K562 (cell line): ENCODE results near the gene CRYBA1. TPM values are rescaled to one million over a fixed set of nuclear protein-coding genes. Genes with fewer than 3 reads are reported as not detected.

Experiments used
- TEAD4 ChIP-seq, 2 experiments: sonication (generic) in 1 of 2; formaldehyde crosslinking in 1 of 2; IDR thresholded peaks; 2 replicates each; pipeline versions ENCODE4 v1.6.1 to v1.8.0; 2012 to 2022; ENCODE audit warnings: borderline replicate concordance in 1 of 2, inconsistent platforms in 1 of 2, low read length in 1 of 2, mild to moderate bottlenecking in 1 of 2, missing genetic modification reagents in 1 of 2
- ZBTB12 ChIP-seq: fragments of 250-450 bp; sonication (Bioruptor Pico); IDR thresholded peaks from 2 replicates; pipeline ENCODE4 v1.4.0; 2020
- ZMIZ1 ChIP-seq, 2 experiments: fragments of 150-350 bp in 1 of 2; IDR thresholded peaks; 2 replicates each; pipeline ENCODE4 v1.6.1; 2012 to 2016; ENCODE audit warnings: low read depth in 2 of 2, low read length in 2 of 2, mild to moderate bottlenecking in 1 of 2, moderate library complexity in 1 of 2
- polyA plus RNA-seq, 8 experiments: library from polyadenylated mRNA; depleted of rRNA in 4 of 8; stranded (reverse) in 5 of 8; unstranded in 3 of 8; fragments of >200 nt; fragmentation: Nextera tagmentation in 2 of 8; fragmentation: Illumina TruSeq in 1 of 8; extraction: Ambion mirVana in 2 of 8; extraction: Trizol in 1 of 8; gene quantifications; 2 replicates each; pipeline versions ENCODE4 v1.2.1 to v1.2.3, GENCODE V29; 2011 to 2014; ENCODE audit warnings: inconsistent platforms in 1 of 8, missing spikeins in 1 of 8
- total RNA-seq, 7 experiments: library from RNA; depleted of rRNA in 6 of 7; stranded (reverse); fragments of >200 nt in 6 of 7; fragmentation: Illumina TruSeq in 2 of 7; extraction: Trizol in 2 of 7; gene quantifications; 2 replicates each; pipeline versions ENCODE4 v1.2.1 to v1.2.3, GENCODE V29; 2011 to 2021; ENCODE audit warnings: low replicate concordance in 1 of 7

The CRYBA1 gene
- total and polyA plus RNA-seq, 9 of the 15 experiments (the other 6 are each of a cell fraction or from before 2014, with no cell fraction given) = not detected

- TF ChIP-seq TEAD4 (IDR thresholded peaks at IDR 0.05; ENCODE audit: low read length) (no peak), TEAD4 (CRISPR knock-in tag; IDR thresholded peaks at IDR 0.05; ENCODE audit: borderline replicate concordance) (no peak), ZBTB12 (no peak), ZMIZ1 (IDR thresholded peaks at IDR 0.05; ENCODE audit: low read depth in 2 of 2, low read length in 2 of 2) (no peak)
- TF ChIP-seq, all 486 proteins: peak for 0
Observed at GRCh38 chr17:29240477-29240876, 6.2 kb upstream of the CRYBA1 start (continued).
